Measurements from ENCODE around the gene SPPL3. TPM values are rescaled to one million over a fixed set of nuclear protein-coding genes. Genes with fewer than 3 reads are reported as not detected.

The SPPL3 gene
- total and polyA plus RNA-seq, 10 donors = 9.0 to 76.9 (median 44.0) TPM

DNA sequence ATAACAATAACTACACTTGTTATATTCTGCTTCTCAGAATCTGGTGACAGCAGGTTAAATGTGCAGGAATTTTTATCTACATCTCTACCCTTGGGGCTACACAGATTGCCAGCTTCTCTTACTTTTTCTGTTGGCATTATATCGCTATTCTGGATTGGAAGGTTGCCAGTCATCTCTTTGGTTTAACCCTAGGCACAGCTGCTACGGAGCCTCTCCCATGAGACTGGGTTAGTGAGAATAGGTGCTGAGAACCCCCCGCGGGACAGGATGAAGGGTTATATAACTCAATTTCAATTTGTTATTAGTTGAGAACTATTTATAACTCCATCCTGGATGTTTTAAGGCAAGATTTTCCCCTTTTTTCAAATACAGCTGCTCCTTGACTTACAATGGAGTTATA, 105.5 kb downstream of the SPPL3 start:
- no peak for DNase-seq
- peaks cover 0 to 45% (median 24%) of the 10 kb centered on the region in 6 donors for H3K4me1 ChIP-seq
- H3K4me3 ChIP-seq = no peak overlapping the region
- intact Hi-C loops (cut with DNase I; ENCODE audit: low total_unique reads) = no loop called here
- TF ChIP-seq POLR2AphosphoS5 (IDR thresholded peaks at IDR 0.05) (no peak), POLR2A (IDR thresholded peaks at IDR 0.05) (no peak)
- TF ChIP-seq, protein P1, sequence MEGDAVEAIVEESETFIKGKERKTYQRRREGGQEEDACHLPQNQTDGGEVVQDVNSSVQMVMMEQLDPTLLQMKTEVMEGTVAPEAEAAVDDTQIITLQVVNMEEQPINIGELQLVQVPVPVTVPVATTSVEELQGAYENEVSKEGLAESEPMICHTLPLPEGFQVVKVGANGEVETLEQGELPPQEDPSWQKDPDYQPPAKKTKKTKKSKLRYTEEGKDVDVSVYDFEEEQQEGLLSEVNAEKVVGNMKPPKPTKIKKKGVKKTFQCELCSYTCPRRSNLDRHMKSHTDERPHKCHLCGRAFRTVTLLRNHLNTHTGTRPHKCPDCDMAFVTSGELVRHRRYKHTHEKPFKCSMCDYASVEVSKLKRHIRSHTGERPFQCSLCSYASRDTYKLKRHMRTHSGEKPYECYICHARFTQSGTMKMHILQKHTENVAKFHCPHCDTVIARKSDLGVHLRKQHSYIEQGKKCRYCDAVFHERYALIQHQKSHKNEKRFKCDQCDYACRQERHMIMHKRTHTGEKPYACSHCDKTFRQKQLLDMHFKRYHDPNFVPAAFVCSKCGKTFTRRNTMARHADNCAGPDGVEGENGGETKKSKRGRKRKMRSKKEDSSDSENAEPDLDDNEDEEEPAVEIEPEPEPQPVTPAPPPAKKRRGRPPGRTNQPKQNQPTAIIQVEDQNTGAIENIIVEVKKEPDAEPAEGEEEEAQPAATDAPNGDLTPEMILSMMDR (IDR thresholded peaks at IDR 0.05 in 8 of 11, conservative IDR thresholded peaks at IDR 0.05 in 3 of 11) = no peak
- no peaks in the 10 kb centered on the region for H3K27me3 ChIP-seq (replicated peaks in 1 of 7)
- peaks cover 0 to 18% (median 0%) of the 10 kb centered on the region in 6 donors for H3K36me3 ChIP-seq
- H3K9me3 ChIP-seq = peaks cover 0 to 34% (median 29%) of the 10 kb centered on the region in 8 donors
- 55 to 80% (median 61%) methylated on average over 4 of the region's 4 CpGs for WGBS, 5 donors
- H3K27ac ChIP-seq = no peak overlapping the region

GRCh38 chr12:120797677-120798642, 106.2 kb downstream of the SPPL3 start:
- H3K9me3 ChIP-seq = peaks cover 0 to 39% (median 30%) of the 10 kb centered on the region in 8 donors
- peak overlapping the region in 1 of 8 donors; percentile 20 for H3K27ac ChIP-seq
- H3K4me1 ChIP-seq = peaks cover 0 to 49% (median 24%) of the 10 kb centered on the region in 6 donors
- H3K36me3 ChIP-seq = peaks cover 0 to 18% (median 0%) of the 10 kb centered on the region in 6 donors
- no peak overlapping the region for H3K4me3 ChIP-seq
- DNase-seq = no peak
- WGBS, 5 donors = 70 to 82% (median 77%) methylated on average over 7 of the region's 7 CpGs
- intact Hi-C loops (cut with DNase I; ENCODE audit: low total_unique reads) = no loop called here
- TF ChIP-seq POLR2A (IDR thresholded peaks at IDR 0.05) (no peak), POLR2AphosphoS5 (IDR thresholded peaks at IDR 0.05) (no peak)
- TF ChIP-seq, protein P1 (IDR thresholded peaks at IDR 0.05 in 8 of 11, conservative IDR thresholded peaks at IDR 0.05 in 3 of 11) = no peak
- no peaks in the 10 kb centered on the region for H3K27me3 ChIP-seq (replicated peaks in 1 of 7)

DNA sequence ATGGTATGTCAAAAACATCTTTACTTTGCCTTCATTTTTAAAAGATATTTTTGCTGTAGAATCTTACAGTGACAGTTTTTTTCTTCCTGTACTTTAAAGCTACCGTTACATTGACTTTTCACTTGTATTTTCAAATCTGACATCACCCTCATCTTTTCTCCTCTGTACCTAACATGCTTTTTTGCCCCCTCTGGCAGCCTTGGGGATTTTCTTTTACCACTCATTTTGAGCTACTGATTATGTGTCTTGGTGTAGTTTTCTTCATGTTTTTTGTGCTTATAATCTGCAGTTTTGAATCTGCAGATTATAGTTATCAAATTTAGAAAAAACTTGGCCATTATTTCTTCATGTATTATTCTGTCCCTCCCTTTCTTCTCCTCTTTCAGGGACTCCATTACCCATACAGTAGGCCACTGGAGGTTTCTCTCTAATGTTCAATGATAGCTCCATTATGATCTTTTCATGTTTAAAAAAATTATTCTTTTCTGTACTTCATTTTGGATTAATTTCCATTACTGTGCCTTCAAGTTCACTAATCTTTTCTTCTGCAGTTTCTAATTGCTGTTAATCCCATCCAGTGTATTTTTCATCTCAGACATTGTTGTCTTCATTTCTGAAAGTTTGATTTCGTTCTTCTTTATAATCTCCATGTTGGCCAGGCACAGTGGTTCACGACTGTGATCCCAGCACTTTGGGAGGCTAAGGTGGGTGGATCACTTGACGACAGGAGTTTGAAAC, 108.5 kb downstream of the SPPL3 start:
- Histone ChIP-seq H3K9me3 (peaks cover 0 to 39% (median 30%) of the 10 kb centered on the region in 8 donors), H3K36me3 (peaks cover 0 to 23% (median 0%) of the 10 kb centered on the region in 6 donors), H3K27ac (no peak overlapping the region), H3K4me1 (peaks cover 4 to 51% (median 27%) of the 10 kb centered on the region in 6 donors), H3K4me3 (no peak overlapping the region), H3K27me3 (replicated peaks in 1 of 7) (no peaks in the 10 kb centered on the region)
- no peak for DNase-seq
- intact Hi-C loops (cut with DNase I; ENCODE audit: low total_unique reads) = no loop called here
- TF ChIP-seq, protein P1 (IDR thresholded peaks at IDR 0.05 in 8 of 11, conservative IDR thresholded peaks at IDR 0.05 in 3 of 11) = no peak
- TF ChIP-seq POLR2AphosphoS5 (IDR thresholded peaks at IDR 0.05) = no peak
- no peak for TF ChIP-seq POLR2A (IDR thresholded peaks at IDR 0.05)
- 92 to 98% (median 98%) methylated on average over 4 of the region's 4 CpGs for WGBS, 5 donors
